22Rv1 (cell line): ENCODE results near the gene MEX3A.
A peak's percentile ranks its signal among the peaks of the same experiment; 100 is the strongest.

Experiments used
- H3K27ac ChIP-seq: fragments of 450-650 bp; 2 replicates; pipeline ENCODE4 v1.5.1; 2017
- ZFX ChIP-seq: fragments of 450-650 bp; IDR thresholded peaks from 2 replicates; pipeline ENCODE4 v1.6.1; 2017; ENCODE audit warnings: antibody characterized with exemption, borderline replicate concordance
- TF ChIP-seq, protein P1 (sequence below): fragments of 450-650 bp; IDR thresholded peaks from 2 replicates; pipeline ENCODE4 v1.5.1; 2017; ENCODE audit warnings: mild to moderate bottlenecking

MEX3A gene

DNA sequence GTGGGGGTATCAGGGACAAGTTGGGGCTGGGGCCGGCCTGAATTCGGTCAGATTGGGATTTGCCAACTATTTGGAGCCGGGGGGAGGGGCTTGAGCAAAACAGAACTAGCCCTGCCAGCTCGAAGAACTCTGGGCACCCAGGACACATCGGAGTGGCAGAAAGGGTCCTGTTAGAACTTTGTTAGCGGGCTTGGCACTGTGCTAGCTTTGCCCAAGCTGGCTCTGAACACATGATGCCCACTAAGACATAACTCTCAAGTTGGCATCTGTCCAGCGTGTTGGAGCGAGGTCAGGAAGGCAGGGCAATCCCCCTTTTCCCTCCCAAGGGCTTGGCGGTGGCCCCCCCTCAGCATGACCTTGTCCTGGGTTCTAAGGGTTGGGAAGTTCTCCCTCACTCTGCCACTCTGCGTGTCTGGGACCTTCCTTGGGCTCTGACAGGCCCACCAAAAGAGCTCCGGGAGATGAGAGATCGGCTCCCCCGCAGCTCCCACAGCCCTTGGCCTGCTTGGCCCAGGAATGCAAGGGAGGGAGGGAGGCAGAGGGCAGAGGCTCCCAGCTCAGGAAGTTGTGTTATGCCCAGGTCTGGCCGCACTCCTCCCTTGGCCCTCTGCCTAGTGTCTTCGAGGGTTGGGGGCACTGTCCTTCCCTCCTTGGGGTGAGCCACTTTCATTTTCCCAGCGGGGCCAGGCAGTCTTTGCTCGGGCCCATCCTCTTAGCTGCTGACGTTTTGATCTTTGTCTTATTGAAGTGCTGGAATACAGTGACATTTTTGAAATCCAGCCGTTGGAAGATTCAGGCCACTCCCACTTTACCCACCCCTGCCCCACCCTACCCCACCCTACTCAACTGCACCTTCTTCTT lies 33.5 kb upstream of the MEX3A start:
- TF ChIP-seq, protein P1, sequence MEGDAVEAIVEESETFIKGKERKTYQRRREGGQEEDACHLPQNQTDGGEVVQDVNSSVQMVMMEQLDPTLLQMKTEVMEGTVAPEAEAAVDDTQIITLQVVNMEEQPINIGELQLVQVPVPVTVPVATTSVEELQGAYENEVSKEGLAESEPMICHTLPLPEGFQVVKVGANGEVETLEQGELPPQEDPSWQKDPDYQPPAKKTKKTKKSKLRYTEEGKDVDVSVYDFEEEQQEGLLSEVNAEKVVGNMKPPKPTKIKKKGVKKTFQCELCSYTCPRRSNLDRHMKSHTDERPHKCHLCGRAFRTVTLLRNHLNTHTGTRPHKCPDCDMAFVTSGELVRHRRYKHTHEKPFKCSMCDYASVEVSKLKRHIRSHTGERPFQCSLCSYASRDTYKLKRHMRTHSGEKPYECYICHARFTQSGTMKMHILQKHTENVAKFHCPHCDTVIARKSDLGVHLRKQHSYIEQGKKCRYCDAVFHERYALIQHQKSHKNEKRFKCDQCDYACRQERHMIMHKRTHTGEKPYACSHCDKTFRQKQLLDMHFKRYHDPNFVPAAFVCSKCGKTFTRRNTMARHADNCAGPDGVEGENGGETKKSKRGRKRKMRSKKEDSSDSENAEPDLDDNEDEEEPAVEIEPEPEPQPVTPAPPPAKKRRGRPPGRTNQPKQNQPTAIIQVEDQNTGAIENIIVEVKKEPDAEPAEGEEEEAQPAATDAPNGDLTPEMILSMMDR = no peak
- no peak for TF ChIP-seq ZFX
- peak overlapping the region; percentile 89 for H3K27ac ChIP-seq

DNA sequence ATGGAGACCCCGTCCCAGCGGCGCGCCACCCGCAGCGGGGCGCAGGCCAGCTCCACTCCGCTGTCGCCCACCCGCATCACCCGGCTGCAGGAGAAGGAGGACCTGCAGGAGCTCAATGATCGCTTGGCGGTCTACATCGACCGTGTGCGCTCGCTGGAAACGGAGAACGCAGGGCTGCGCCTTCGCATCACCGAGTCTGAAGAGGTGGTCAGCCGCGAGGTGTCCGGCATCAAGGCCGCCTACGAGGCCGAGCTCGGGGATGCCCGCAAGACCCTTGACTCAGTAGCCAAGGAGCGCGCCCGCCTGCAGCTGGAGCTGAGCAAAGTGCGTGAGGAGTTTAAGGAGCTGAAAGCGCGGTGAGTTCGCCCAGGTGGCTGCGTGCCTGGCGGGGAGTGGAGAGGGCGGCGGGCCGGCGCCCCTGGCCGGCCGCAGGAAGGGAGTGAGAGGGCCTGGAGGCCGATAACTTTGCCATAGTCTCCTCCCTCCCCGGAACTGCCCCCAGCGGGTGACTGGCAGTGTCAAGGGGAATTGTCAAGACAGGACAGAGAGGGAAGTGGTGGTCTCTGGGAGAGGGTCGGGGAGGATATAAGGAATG lies 32.8 kb upstream of the MEX3A start:
- H3K27ac ChIP-seq = peak overlapping the region; percentile 89
- TF ChIP-seq, protein P1 = no peak
- no peak for TF ChIP-seq ZFX

- TF ChIP-seq, protein P1 = no peak
- no peak for TF ChIP-seq ZFX
- H3K27ac ChIP-seq = peak within 1 kb of the TSS; percentile 89
Observed at GRCh38 chr1:156114101-156114918, 32.0 kb upstream of the MEX3A start, which contains the start of gene LMNA. Gene LMNA, plus strand, starts transcription at chr1:156114711. Its CDS starts 208 bp downstream, at chr1:156114919.

- H3K27ac ChIP-seq = no peak overlapping the region; the same call in 1 of the 2 replicates
- TF ChIP-seq, protein P1 = no peak
- no peak for TF ChIP-seq ZFX
Observed at GRCh38 chr1:156113282-156113950, 31.2 kb upstream of the MEX3A start.

DNA sequence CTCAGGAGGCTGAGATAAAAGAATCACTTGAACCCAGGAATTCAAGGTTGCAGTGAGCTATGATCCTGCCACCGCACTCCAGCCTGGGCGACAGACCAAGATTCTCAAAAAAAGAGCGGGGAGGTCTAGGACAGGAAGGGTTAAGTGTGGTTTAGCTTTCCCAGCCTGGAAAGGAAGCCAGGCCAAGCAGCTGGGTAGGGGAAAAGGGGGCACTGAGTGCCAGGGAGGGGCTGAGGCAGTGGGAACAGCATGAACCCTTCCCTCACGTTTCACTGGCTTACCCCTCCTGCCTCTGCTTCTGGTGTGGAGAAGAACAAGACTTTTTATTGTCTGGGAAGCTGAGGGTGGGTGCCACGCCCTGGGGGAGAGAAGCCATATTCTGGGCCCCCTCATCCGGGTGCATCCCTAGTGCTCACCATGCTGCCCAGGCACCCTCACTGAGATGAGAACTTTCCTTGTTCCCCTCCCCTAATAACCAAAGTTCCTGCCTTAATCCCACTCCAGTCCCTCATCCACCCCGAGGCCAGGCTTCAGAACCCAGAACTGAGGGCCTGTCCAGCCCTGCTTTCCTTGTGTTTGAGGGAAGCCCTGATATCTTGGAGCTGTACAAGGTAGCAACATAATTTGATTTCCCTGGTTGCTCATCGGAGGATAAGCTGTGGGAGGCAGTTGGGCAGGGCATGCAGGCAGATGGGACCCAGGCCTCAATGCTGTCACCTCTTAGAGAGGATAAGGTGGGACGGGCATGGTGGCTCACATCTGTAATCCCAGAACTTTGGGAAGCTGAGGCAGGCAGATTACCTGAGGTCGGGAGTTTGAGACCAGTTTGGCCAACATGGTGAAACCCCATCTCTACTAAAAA lies 30.2 kb upstream of the MEX3A start:
- no peak for TF ChIP-seq ZFX
- TF ChIP-seq, protein P1 = no peak
- H3K27ac ChIP-seq = no peak overlapping the region; the same call in 1 of the 2 replicates

- no peak for TF ChIP-seq ZFX
- TF ChIP-seq, protein P1 = no peak
- H3K27ac ChIP-seq = no peak overlapping the region
Observed at GRCh38 chr1:156111355-156111962, 29.2 kb upstream of the MEX3A start.
